Immature natural killer cell (primary cell): ENCODE results near the gene PRSS56. TPM values are rescaled to one million over a fixed set of nuclear protein-coding genes. Genes with fewer than 3 reads are reported as not detected.

Experiments used
- DNase-seq, 3 donors: peaks; one replicate each; pipeline ENCODE4 v3.0.0; 2022; ENCODE audit warnings: mixed read lengths in 1 of 3
- H3K27ac Mint-ChIP-seq, 6 donors: one replicate each; pipeline ENCODE4 v1.8.0; 2020; ENCODE audit warnings: mixed read lengths in 6 of 6, mild to moderate bottlenecking in 5 of 6, inconsistent platforms in 4 of 6, moderate library complexity in 3 of 6
- H3K27me3 Mint-ChIP-seq, 3 donors: one replicate each; pipeline ENCODE4 v1.8.0; 2020 to 2021; ENCODE audit warnings: low read depth in 3 of 3, mild to moderate bottlenecking in 3 of 3, mixed read lengths in 3 of 3, moderate library complexity in 3 of 3, inconsistent platforms in 1 of 3
- H3K36me3 Mint-ChIP-seq, 3 donors: one replicate each; pipeline ENCODE4 v1.8.0; 2020; ENCODE audit warnings: mixed read lengths in 3 of 3, inconsistent platforms in 2 of 3, mild to moderate bottlenecking in 2 of 3
- H3K4me1 Mint-ChIP-seq, 2 donors: one replicate each; pipeline ENCODE4 v1.8.0; 2020; ENCODE audit warnings: inconsistent platforms in 2 of 2, mild to moderate bottlenecking in 2 of 2, mixed read lengths in 2 of 2, moderate library complexity in 1 of 2
- H3K4me3 Mint-ChIP-seq, 5 donors: one replicate each; pipeline ENCODE4 v1.8.0; 2020; ENCODE audit warnings: mild to moderate bottlenecking in 5 of 5, mixed read lengths in 5 of 5, inconsistent platforms in 3 of 5, moderate library complexity in 3 of 5
- H3K9me3 Mint-ChIP-seq, 6 donors: one replicate each; pipeline ENCODE4 v1.8.0; 2020; ENCODE audit warnings: mild to moderate bottlenecking in 6 of 6, mixed read lengths in 6 of 6, inconsistent platforms in 4 of 6, moderate library complexity in 3 of 6
- polyA plus RNA-seq, 3 donors: library from polyadenylated mRNA; unstranded; fragments of 300-500 nt; fragmentation: Illumina TruSeq; gene quantifications; one replicate each; pipeline ENCODE4 v1.2.3, GENCODE V29; 2021

The PRSS56 gene
- polyA plus RNA-seq, 3 donors from 2014 or later = not detected

GRCh38 chr2:232540441-232541041, 20.4 kb downstream of the PRSS56 start:
- DNase-seq = no peak
- Mint-ChIP-seq H3K4me3 (no peak overlapping the region), H3K36me3 (no peaks in the 10 kb centered on the region), H3K27me3 (peaks cover 4 to 9% (median 4%) of the 10 kb centered on the region in 3 donors), H3K4me1 (peaks cover 0 to 1% of the 10 kb centered on the region in 2 donors), H3K9me3 (peaks cover 0 to 1% (median 0%) of the 10 kb centered on the region in 6 donors), H3K27ac (no peak overlapping the region)

- Mint-ChIP-seq H3K4me1 (peaks cover 0 to 4% of the 10 kb centered on the region in 2 donors), H3K36me3 (no peaks in the 10 kb centered on the region), H3K27ac (no peak overlapping the region), H3K9me3 (peaks cover 0 to 1% (median 0%) of the 10 kb centered on the region in 6 donors), H3K4me3 (no peak overlapping the region), H3K27me3 (peaks cover 2 to 9% (median 4%) of the 10 kb centered on the region in 3 donors)
- DNase-seq = no peak
Measured at GRCh38 chr2:232541195-232541960, 21.2 kb downstream of the PRSS56 start.

- H3K36me3 Mint-ChIP-seq = no peaks in the 10 kb centered on the region
- peak overlapping the region in 3 of 6 donors; percentile 13 to 35 (median 30) for H3K27ac Mint-ChIP-seq
- H3K9me3 Mint-ChIP-seq = peaks cover 0 to 1% (median 0%) of the 10 kb centered on the region in 6 donors
- H3K4me1 Mint-ChIP-seq = peaks cover under 1 to 7% of the 10 kb centered on the region in 2 donors
- H3K27me3 Mint-ChIP-seq = peaks cover 2 to 5% (median 4%) of the 10 kb centered on the region in 3 donors
- DNase-seq = no peak
- no peak overlapping the region for H3K4me3 Mint-ChIP-seq
Measured at GRCh38 chr2:232541961-232542714, 21.9 kb downstream of the PRSS56 start.

- DNase-seq = no peak
- Mint-ChIP-seq H3K27me3 (peaks cover 2 to 4% (median 3%) of the 10 kb centered on the region in 3 donors), H3K27ac (peak overlapping the region in 3 of 6 donors; percentile 13 to 76 (median 35)), H3K9me3 (peaks cover 0 to 1% (median 0%) of the 10 kb centered on the region in 6 donors), H3K4me1 (peaks cover 7 to 8% of the 10 kb centered on the region in 2 donors), H3K4me3 (no peak overlapping the region), H3K36me3 (no peaks in the 10 kb centered on the region)
Measured at GRCh38 chr2:232542715-232543467, 22.7 kb downstream of the PRSS56 start.

GRCh38 chr2:232543491-232543890, 23.3 kb downstream of the PRSS56 start:
- Mint-ChIP-seq H3K9me3 (peaks cover 0 to 1% (median 0%) of the 10 kb centered on the region in 6 donors), H3K27me3 (peaks cover 2% of the 10 kb centered on the region in 3 donors), H3K36me3 (no peaks in the 10 kb centered on the region), H3K4me3 (no peak overlapping the region), H3K4me1 (peaks cover 9 to 14% of the 10 kb centered on the region in 2 donors), H3K27ac (no peak overlapping the region)
- DNase-seq = no peak

GRCh38 chr2:232543928-232544631, 23.9 kb downstream of the PRSS56 start:
- Mint-ChIP-seq H3K27me3 (peaks cover 2% of the 10 kb centered on the region in 3 donors), H3K4me3 (no peak overlapping the region), H3K27ac (no peak overlapping the region), H3K4me1 (peaks cover 12 to 20% of the 10 kb centered on the region in 2 donors), H3K9me3 (no peaks in the 10 kb centered on the region), H3K36me3 (no peaks in the 10 kb centered on the region)
- DNase-seq = no peak

GRCh38 chr2:232544674-232545073, 24.5 kb downstream of the PRSS56 start:
- Mint-ChIP-seq H3K4me3 (no peak overlapping the region), H3K27me3 (peaks cover 2% of the 10 kb centered on the region in 3 donors), H3K27ac (no peak overlapping the region), H3K4me1 (peaks cover 15 to 26% of the 10 kb centered on the region in 2 donors), H3K36me3 (no peaks in the 10 kb centered on the region), H3K9me3 (no peaks in the 10 kb centered on the region)
- no peak for DNase-seq

GRCh38 chr2:232545511-232546375, 25.6 kb downstream of the PRSS56 start:
- Mint-ChIP-seq H3K4me3 (no peak overlapping the region), H3K27ac (no peak overlapping the region), H3K4me1 (peaks cover 19 to 32% of the 10 kb centered on the region in 2 donors)

GRCh38 chr2:232547991-232548390, 27.8 kb downstream of the PRSS56 start:
- Mint-ChIP-seq H3K4me3 (no peak overlapping the region), H3K4me1 (peaks cover 32 to 54% of the 10 kb centered on the region in 2 donors), H3K9me3 (no peaks in the 10 kb centered on the region), H3K27me3 (peaks cover 2 to 16% (median 11%) of the 10 kb centered on the region in 3 donors), H3K36me3 (peaks cover 0 to under 1% (median 0%) of the 10 kb centered on the region in 3 donors), H3K27ac (no peak overlapping the region)
- DNase-seq = no peak

More at GRCh38 chr2:232545511-232546375, 25.6 kb downstream of the PRSS56 start:
- DNase-seq = no peak
- H3K36me3 Mint-ChIP-seq = no peaks in the 10 kb centered on the region
- H3K9me3 Mint-ChIP-seq = no peaks in the 10 kb centered on the region
- peaks cover 2 to 9% (median 6%) of the 10 kb centered on the region in 3 donors for H3K27me3 Mint-ChIP-seq

- DNase-seq = no peak
- peaks cover 2 to 16% (median 11%) of the 10 kb centered on the region in 3 donors for H3K27me3 Mint-ChIP-seq
- H3K4me3 Mint-ChIP-seq = peak overlapping the region; percentile 96 to 99 (median 98)
- H3K9me3 Mint-ChIP-seq = no peaks in the 10 kb centered on the region
- peaks cover 49 to 72% of the 10 kb centered on the region in 2 donors for H3K4me1 Mint-ChIP-seq
- H3K27ac Mint-ChIP-seq = peak overlapping the region; percentile 96 to 99 (median 99)
- H3K36me3 Mint-ChIP-seq = peaks cover 0 to 3% (median 0%) of the 10 kb centered on the region in 3 donors
Measured at GRCh38 chr2:232549655-232550353, 29.6 kb downstream of the PRSS56 start.

GRCh38 chr2:232550354-232551249, 30.4 kb downstream of the PRSS56 start, which contains the start of the genes EIF4E2 and TIGD1:
Gene EIF4E2, plus strand, starts transcription at chr2:232550689. Its CDS starts 36 bp downstream, at chr2:232550725.
Gene TIGD1, minus strand, starts transcription at chr2:232550557. Its CDS starts 675 bp downstream, at chr2:232549882.
- Mint-ChIP-seq H3K4me3 (peak within 1 kb of the TSS; percentile 96 to 100 (median 98)), H3K9me3 (no peaks in the 10 kb centered on the region), H3K27me3 (peaks cover 2 to 16% (median 11%) of the 10 kb centered on the region in 3 donors), H3K27ac (peak within 1 kb of the TSS; percentile 96 to 99 (median 99)), H3K36me3 (peaks cover 0 to 3% (median 0%) of the 10 kb centered on the region in 3 donors), H3K4me1 (peaks cover 55 to 80% of the 10 kb centered on the region in 2 donors)
- DNase-seq = peak; percentile 86 to 89 (median 87)
